Measurements from ENCODE around the gene ACSL3. TPM values are rescaled to one million over a fixed set of nuclear protein-coding genes. Genes with fewer than 3 reads are reported as not detected.

Gene ACSL3
- total RNA-seq, 1 experiment from 2014 or later, result 100 TPM

DNA sequence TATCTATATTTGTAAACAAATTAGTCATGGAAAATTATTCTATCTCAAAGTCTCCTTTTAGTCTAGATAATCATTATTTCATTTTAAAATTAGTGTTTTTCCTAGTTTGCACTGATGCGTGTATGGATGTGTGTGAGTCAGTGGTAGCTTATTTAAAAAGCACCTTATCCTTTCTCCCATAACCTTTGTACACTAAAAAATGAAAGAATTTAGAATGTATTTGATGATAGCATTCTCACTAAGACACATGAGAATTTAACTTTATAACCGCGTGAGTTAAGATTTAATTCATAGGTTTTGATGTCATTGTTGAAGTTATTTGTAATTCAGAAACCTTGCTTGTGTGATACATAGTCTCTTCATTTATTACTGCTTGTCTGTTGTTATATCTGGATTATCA, 81.7 kb downstream of the ACSL3 start:
- ATAC-seq (no peak), DNase-seq (ENCODE audit: low spot score) (no peak)
- Mint-ChIP-seq H3K9me3 (peaks cover 14% of the 10 kb centered on the region), H3K4me1 (peaks cover 30% of the 10 kb centered on the region), H3K36me3 (peaks cover 17% of the 10 kb centered on the region), H3K27me3 (ENCODE audit: low read depth) (no peaks in the 10 kb centered on the region), H3K4me3 (no peak overlapping the region), H3K27ac (no peak overlapping the region; the same call in 1 of the 2 replicates)
- TF ChIP-seq, protein P1, sequence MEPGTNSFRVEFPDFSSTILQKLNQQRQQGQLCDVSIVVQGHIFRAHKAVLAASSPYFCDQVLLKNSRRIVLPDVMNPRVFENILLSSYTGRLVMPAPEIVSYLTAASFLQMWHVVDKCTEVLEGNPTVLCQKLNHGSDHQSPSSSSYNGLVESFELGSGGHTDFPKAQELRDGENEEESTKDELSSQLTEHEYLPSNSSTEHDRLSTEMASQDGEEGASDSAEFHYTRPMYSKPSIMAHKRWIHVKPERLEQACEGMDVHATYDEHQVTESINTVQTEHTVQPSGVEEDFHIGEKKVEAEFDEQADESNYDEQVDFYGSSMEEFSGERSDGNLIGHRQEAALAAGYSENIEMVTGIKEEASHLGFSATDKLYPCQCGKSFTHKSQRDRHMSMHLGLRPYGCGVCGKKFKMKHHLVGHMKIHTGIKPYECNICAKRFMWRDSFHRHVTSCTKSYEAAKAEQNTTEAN (CRISPR knock-in tag; IDR thresholded peaks at IDR 0.05), result no peak
- TF ChIP-seq ZNF121 (CRISPR knock-in tag; IDR thresholded peaks at IDR 0.05) (no peak), CREB1 (CRISPR knock-in tag; IDR thresholded peaks at IDR 0.05) (no peak), ZBTB21 (CRISPR knock-in tag; IDR thresholded peaks at IDR 0.05; ENCODE audit: borderline replicate concordance) (no peak), KAT7 (CRISPR knock-in tag; IDR thresholded peaks at IDR 0.05; ENCODE audit: borderline replicate concordance) (no peak), EMX1 (CRISPR knock-in tag; IDR thresholded peaks at IDR 0.05) (no peak), TEAD4 (CRISPR knock-in tag; IDR thresholded peaks at IDR 0.05) (no peak), CBFB (CRISPR knock-in tag; IDR thresholded peaks at IDR 0.05; ENCODE audit: low read depth) (no peak), NFE2L1 (CRISPR knock-in tag; IDR thresholded peaks at IDR 0.05) (no peak)
- TF ChIP-seq, protein P2, sequence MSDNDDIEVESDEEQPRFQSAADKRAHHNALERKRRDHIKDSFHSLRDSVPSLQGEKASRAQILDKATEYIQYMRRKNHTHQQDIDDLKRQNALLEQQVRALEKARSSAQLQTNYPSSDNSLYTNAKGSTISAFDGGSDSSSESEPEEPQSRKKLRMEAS (CRISPR knock-in tag; IDR thresholded peaks at IDR 0.05), result no peak
- TF ChIP-seq, protein P3, sequence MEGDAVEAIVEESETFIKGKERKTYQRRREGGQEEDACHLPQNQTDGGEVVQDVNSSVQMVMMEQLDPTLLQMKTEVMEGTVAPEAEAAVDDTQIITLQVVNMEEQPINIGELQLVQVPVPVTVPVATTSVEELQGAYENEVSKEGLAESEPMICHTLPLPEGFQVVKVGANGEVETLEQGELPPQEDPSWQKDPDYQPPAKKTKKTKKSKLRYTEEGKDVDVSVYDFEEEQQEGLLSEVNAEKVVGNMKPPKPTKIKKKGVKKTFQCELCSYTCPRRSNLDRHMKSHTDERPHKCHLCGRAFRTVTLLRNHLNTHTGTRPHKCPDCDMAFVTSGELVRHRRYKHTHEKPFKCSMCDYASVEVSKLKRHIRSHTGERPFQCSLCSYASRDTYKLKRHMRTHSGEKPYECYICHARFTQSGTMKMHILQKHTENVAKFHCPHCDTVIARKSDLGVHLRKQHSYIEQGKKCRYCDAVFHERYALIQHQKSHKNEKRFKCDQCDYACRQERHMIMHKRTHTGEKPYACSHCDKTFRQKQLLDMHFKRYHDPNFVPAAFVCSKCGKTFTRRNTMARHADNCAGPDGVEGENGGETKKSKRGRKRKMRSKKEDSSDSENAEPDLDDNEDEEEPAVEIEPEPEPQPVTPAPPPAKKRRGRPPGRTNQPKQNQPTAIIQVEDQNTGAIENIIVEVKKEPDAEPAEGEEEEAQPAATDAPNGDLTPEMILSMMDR (IDR thresholded peaks at IDR 0.05), result no peak
- TF ChIP-seq, protein P4, sequence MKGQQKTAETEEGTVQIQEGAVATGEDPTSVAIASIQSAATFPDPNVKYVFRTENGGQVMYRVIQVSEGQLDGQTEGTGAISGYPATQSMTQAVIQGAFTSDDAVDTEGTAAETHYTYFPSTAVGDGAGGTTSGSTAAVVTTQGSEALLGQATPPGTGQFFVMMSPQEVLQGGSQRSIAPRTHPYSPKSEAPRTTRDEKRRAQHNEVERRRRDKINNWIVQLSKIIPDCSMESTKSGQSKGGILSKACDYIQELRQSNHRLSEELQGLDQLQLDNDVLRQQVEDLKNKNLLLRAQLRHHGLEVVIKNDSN (CRISPR knock-in tag; IDR thresholded peaks at IDR 0.05), result no peak
- TF ChIP-seq, protein P5, sequence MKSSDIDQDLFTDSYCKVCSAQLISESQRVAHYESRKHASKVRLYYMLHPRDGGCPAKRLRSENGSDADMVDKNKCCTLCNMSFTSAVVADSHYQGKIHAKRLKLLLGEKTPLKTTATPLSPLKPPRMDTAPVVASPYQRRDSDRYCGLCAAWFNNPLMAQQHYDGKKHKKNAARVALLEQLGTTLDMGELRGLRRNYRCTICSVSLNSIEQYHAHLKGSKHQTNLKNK (CRISPR knock-in tag; IDR thresholded peaks at IDR 0.05), result no peak
- TF ChIP-seq, protein P6, sequence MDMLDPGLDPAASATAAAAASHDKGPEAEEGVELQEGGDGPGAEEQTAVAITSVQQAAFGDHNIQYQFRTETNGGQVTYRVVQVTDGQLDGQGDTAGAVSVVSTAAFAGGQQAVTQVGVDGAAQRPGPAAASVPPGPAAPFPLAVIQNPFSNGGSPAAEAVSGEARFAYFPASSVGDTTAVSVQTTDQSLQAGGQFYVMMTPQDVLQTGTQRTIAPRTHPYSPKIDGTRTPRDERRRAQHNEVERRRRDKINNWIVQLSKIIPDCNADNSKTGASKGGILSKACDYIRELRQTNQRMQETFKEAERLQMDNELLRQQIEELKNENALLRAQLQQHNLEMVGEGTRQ (CRISPR knock-in tag; IDR thresholded peaks at IDR 0.05), result no peak
- CTCF ChIA-PET, result no interaction called here
- POLR2A ChIA-PET, result no interaction called here

DNA sequence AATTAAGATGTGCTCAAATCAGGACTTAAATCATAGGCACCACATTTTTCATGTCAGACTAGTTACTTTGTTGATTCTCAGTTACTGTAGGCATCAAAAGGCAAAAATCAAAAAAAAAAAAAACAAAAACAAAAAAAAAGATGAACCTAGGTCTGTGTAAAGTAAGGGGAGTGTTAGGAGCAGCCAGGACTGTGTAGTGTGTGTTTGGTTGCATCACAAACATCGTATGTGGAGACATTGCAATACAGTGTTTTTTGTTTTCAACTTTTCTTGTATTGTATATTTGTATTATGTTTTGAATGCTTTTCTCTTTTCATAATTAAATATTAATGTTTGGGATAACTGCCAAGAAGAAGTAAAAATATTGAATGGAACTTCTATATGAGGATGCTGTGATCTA, 82.1 kb downstream of the ACSL3 start:
- Mint-ChIP-seq H3K4me1 (peaks cover 30% of the 10 kb centered on the region), H3K9me3 (peaks cover 10% of the 10 kb centered on the region), H3K4me3 (no peak overlapping the region), H3K27ac (peak overlapping the region; percentile 79), H3K36me3 (peaks cover 12% of the 10 kb centered on the region), H3K27me3 (ENCODE audit: low read depth) (no peaks in the 10 kb centered on the region)
- ChIA-PET CTCF (no interaction called here), POLR2A (no interaction called here)
- no peak for ATAC-seq
- TF ChIP-seq, protein P7, sequence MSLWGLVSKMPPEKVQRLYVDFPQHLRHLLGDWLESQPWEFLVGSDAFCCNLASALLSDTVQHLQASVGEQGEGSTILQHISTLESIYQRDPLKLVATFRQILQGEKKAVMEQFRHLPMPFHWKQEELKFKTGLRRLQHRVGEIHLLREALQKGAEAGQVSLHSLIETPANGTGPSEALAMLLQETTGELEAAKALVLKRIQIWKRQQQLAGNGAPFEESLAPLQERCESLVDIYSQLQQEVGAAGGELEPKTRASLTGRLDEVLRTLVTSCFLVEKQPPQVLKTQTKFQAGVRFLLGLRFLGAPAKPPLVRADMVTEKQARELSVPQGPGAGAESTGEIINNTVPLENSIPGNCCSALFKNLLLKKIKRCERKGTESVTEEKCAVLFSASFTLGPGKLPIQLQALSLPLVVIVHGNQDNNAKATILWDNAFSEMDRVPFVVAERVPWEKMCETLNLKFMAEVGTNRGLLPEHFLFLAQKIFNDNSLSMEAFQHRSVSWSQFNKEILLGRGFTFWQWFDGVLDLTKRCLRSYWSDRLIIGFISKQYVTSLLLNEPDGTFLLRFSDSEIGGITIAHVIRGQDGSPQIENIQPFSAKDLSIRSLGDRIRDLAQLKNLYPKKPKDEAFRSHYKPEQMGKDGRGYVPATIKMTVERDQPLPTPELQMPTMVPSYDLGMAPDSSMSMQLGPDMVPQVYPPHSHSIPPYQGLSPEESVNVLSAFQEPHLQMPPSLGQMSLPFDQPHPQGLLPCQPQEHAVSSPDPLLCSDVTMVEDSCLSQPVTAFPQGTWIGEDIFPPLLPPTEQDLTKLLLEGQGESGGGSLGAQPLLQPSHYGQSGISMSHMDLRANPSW (CRISPR knock-in tag; conservative IDR thresholded peaks at IDR 0.05; ENCODE audit: low read depth), result no peak
- TF ChIP-seq SOX15 (CRISPR knock-in tag; IDR thresholded peaks at IDR 0.05) (no peak), GRHL2 (CRISPR knock-in tag; IDR thresholded peaks at IDR 0.05; ENCODE audit: insufficient replicate concordance, severe bottlenecking) (no peak), ZNF219 (CRISPR knock-in tag; IDR thresholded peaks at IDR 0.05; ENCODE audit: borderline replicate concordance) (no peak), RORB (CRISPR knock-in tag; IDR thresholded peaks at IDR 0.05) (no peak), ZNF396 (CRISPR knock-in tag; IDR thresholded peaks at IDR 0.05; ENCODE audit: borderline replicate concordance) (no peak)
- TF ChIP-seq, protein P1 (CRISPR knock-in tag; IDR thresholded peaks at IDR 0.05), result no peak
- DNase-seq (ENCODE audit: low spot score), result no peak

Data from WTC11 (cell line).